Fibroblast of lung (primary cell): ENCODE data around the gene TET1.

Source experiments
- EZH2 ChIP-seq: IDR thresholded peaks from 2 replicates; pipeline ENCODE4 v1.5.1; 2012; ENCODE audit warnings: low read length, control low read depth, mild to moderate bottlenecking; ENCODE audit errors: missing control alignments
- TF ChIP-seq, protein P1 (sequence below), 2 donors: IDR thresholded peaks in 1 of 2; conservative IDR thresholded peaks in 1 of 2; 1 replicate in 1 of 2; 2 replicates in 1 of 2; pipeline ENCODE4 v1.5.1; 2011 to 2012; ENCODE audit warnings: low read length in 2 of 2, control low read depth in 1 of 2, inconsistent platforms in 1 of 2, low read depth in 1 of 2, mild to moderate bottlenecking in 1 of 2

DNA sequence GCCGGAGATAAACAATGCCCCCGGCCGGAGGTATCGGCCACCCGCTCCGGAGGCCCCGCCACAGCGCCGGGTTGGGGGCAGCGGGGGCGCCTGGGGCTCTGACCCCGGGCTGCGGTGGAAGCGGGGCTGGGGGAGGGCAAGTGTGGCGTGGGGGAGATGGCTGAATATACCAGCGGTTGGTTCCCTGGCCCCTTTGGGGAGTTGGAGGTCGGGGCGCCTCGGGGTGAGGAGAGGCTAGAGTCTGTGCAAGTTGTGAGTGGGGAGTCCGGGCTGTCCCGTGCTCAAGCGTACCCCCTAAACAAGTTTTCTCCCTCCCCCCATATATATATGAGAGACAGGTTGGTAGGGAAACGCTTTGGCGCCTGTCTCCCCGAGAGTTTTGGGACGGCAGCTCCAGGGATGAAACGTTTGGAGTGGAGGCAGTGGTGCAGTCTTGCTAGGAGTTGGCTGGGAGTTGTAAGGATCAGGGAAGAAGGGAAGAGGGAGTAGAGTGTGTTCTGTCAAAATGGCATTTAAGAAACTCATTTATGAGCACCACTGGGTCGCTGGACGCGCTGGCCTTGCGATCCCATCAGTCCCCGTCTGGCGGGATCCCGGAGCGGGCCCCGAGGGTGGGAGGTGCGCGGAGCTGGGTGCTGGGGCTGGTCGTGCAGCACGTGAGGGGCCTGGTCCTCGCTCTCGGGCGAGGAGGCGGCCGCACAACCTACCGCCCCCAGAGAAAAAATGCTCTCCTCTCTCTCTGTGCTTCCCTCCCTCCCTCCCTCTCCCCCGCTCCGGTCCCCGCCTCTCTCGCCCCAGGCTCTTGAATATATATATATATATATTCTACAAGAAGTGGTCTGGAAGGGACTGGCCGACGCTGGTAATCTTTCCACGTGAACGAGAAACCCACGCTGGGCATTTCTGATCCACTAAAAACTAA lies 1.1 kb downstream of the TET1 start:
- TF ChIP-seq, protein P1, sequence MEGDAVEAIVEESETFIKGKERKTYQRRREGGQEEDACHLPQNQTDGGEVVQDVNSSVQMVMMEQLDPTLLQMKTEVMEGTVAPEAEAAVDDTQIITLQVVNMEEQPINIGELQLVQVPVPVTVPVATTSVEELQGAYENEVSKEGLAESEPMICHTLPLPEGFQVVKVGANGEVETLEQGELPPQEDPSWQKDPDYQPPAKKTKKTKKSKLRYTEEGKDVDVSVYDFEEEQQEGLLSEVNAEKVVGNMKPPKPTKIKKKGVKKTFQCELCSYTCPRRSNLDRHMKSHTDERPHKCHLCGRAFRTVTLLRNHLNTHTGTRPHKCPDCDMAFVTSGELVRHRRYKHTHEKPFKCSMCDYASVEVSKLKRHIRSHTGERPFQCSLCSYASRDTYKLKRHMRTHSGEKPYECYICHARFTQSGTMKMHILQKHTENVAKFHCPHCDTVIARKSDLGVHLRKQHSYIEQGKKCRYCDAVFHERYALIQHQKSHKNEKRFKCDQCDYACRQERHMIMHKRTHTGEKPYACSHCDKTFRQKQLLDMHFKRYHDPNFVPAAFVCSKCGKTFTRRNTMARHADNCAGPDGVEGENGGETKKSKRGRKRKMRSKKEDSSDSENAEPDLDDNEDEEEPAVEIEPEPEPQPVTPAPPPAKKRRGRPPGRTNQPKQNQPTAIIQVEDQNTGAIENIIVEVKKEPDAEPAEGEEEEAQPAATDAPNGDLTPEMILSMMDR (conservative IDR thresholded peaks at IDR 0.05 in 1 of 2, IDR thresholded peaks at IDR 0.05 in 1 of 2; ENCODE audit: low read depth in 1 of 2, low read length in 2 of 2), result no peak
- TF ChIP-seq EZH2, result no peak
